ENCODE results near the gene SNAI3. TPM values are rescaled to one million over a fixed set of nuclear protein-coding genes. Genes with fewer than 3 reads are reported as not detected.

Gene SNAI3
- polyA plus RNA-seq, 1 donor from 2014 or later = 12.3 TPM

DNA sequence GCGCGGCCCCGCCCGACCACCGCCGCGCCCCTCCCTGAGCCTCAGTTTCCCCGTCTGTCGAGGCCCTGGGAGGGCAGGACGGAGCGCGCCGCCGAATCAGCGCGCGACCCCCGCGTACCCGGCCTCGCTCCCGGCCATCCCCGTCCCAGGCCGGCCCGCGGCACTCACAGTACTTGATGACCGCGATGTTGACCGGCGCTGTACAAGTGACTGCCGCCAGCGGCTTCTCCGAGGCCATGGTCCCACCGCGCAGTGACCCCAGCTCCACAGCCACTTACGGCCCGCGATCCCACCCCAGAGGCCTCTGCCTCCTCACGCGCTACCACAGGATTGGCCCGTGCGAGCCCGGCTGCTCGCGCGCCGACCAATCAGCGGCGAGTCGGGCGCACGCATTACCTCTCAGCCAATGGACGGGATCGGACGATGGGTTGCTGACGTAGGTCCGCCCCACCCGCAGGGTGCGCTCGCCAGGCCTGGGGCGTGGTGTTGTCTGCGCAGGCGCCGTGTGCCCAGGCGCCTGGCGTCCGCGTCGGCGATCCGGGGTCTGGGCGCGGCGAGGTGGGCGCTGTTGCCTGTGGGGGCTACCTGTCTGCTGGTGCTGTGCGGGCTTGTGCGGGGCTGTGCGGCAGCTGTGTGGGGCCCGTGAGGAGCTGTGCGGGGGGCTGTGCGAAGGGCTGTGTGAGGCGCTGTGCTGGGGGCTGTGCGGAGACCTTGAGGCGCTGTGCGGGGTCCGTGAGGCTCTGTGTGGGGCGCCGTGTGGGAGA is 23.3 kb downstream of the SNAI3 start, which contains the start of gene MVD:
Gene MVD (minus strand): TSS at position 249 of the 764 bp plus-strand sequence. CDS start 11 bp downstream, at position 238.
- no peaks in the 10 kb centered on the region for H3K27me3 Mint-ChIP-seq
- H3K4me1 Mint-ChIP-seq = peaks cover 14 to 19% (median 18%) of the 10 kb centered on the region in 3 donors
- H3K9me3 Mint-ChIP-seq = no peaks in the 10 kb centered on the region
- H3K4me3 Mint-ChIP-seq = peak within 1 kb of the TSS; percentile 89 to 96 (median 95)
- H3K27ac Mint-ChIP-seq = peak within 1 kb of the TSS; percentile 85 to 95 (median 90)
- no peaks in the 10 kb centered on the region for H3K36me3 Mint-ChIP-seq

DNA sequence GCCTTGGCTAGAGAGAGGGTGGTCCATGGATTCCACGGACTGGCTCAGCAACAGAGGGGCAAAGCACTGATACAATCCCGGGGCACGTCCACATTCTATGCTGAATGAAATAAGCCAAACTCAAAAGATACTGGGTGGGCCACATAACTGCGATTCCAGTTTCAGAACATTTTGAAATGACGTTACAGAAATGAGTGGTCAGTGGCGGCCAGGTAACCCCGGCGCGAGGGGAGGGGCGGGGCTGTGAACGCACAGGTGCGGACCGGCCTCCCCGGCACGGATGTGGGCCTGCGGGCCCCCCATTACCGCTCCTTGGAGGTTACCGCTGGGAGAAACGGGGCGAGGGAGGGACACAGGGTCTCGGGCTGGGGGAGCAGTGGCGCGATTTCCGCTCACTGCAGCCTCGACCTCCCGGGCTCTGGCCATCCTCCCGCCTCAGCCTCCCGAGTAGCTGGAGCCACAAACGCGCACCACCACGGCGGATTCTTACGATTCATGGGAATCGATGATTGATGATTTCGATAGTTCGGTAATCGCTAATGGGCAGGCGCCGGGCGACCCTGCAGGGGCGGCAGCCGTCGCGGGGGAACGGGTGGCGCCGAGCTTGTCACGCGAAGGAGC is 24.0 kb downstream of the SNAI3 start:
- H3K4me1 Mint-ChIP-seq = peaks cover 14 to 19% (median 18%) of the 10 kb centered on the region in 3 donors
- H3K27me3 Mint-ChIP-seq = no peaks in the 10 kb centered on the region
- H3K36me3 Mint-ChIP-seq = no peaks in the 10 kb centered on the region
- no peaks in the 10 kb centered on the region for H3K9me3 Mint-ChIP-seq
- peak overlapping the region; percentile 78 to 94 (median 90) for H3K27ac Mint-ChIP-seq
- peak overlapping the region; percentile 85 to 93 (median 91) for H3K4me3 Mint-ChIP-seq

DNA sequence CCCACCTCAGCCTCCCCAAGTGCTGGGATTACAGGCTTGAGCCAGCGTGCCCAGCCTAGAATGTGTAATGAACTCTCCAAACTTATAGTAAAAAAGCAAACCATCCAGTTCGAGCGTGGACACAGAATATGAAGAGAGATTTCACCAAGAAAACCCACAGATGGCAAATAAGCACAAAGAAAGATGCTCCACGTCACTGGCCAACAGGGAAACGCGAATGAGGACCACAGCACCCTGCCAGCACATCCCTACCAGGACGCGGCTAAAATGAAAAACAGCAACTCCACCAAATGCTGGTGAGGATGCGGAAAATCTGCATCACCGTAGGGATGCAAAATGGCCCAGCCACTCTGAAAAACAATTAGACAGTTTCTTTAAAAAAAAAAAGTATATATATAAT is 24.8 kb downstream of the SNAI3 start:
- H3K9me3 Mint-ChIP-seq = no peaks in the 10 kb centered on the region
- no peaks in the 10 kb centered on the region for H3K36me3 Mint-ChIP-seq
- H3K27me3 Mint-ChIP-seq = no peaks in the 10 kb centered on the region
- H3K4me3 Mint-ChIP-seq = peak overlapping the region; percentile 5 to 89 (median 62)
- H3K4me1 Mint-ChIP-seq = peaks cover 14 to 19% (median 18%) of the 10 kb centered on the region in 3 donors
- peak overlapping the region in 2 of 3 donors; percentile 62 to 78 for H3K27ac Mint-ChIP-seq

DNA sequence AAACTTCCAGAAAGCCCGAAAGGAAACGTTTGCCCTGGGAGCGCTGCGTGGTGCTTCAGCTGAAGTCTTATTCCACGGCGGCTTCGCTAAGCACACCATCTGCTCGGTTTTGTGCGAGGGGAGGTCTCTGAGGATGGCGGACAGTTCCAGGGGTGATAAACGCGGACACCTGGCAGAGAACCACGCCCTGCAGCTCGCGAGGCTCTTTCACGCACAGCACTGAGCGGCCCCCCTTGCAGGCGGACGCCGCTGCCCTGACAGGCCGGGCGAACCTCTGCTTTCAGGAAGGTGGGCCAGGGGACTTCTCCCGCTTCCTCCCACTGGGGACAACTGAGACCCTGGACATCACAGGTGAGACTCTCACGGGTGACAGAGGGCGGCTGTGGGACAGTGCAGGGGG is 27.1 kb downstream of the SNAI3 start:
- no peak overlapping the region for H3K4me3 Mint-ChIP-seq
- no peak overlapping the region for H3K27ac Mint-ChIP-seq
- H3K9me3 Mint-ChIP-seq = no peaks in the 10 kb centered on the region
- peaks cover 8 to 14% (median 11%) of the 10 kb centered on the region in 3 donors for H3K4me1 Mint-ChIP-seq
- H3K27me3 Mint-ChIP-seq = no peaks in the 10 kb centered on the region
- H3K36me3 Mint-ChIP-seq = no peaks in the 10 kb centered on the region

DNA sequence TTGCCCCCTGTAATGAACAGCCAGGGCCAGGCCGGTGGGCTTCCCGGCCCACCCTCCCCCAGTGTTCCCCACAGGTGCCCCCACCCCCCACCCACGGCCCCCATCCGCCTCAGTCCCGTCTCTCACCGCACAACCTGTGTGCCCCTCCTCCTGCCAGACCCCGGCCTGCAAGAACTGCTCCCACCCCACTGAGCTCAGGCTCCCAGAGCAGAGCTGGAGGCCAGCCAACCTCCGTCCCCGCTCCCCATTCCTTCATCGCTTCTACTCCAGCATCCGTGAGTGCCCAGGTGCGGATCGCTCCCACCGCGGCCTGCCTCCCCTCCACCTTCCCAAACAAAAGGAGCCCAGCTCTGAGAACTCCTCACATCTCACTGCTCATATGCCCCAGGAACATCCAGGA is 27.6 kb downstream of the SNAI3 start:
- no peak overlapping the region for H3K4me3 Mint-ChIP-seq
- peaks cover 8 to 14% (median 11%) of the 10 kb centered on the region in 3 donors for H3K4me1 Mint-ChIP-seq
- no peak overlapping the region for H3K27ac Mint-ChIP-seq
- no peaks in the 10 kb centered on the region for H3K27me3 Mint-ChIP-seq
- no peaks in the 10 kb centered on the region for H3K9me3 Mint-ChIP-seq
- peaks cover 2% of the 10 kb centered on the region for H3K36me3 Mint-ChIP-seq

DNA sequence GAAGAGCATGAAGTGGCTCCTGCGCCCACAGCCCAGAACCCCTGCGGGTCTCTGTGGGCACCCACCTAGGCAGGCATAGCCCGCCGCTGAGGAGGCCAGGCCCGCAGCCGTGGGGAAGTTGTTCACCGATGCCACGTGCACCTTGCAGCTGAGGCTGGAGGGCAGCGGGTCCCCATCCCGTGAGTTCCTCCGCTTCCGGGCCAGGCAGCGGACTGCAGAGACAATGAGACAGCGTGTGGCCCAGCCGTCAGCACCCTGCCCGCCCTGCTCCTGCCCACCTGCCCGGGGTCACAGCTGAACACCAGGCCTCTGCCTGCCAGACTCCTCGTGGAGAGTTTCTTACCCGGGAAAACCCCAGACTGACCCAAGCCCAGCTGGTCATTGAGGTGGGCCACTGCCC is 28.9 kb downstream of the SNAI3 start:
- no peak overlapping the region for H3K27ac Mint-ChIP-seq
- H3K36me3 Mint-ChIP-seq = peaks cover 2% of the 10 kb centered on the region
- no peak overlapping the region for H3K4me3 Mint-ChIP-seq
- no peaks in the 10 kb centered on the region for H3K27me3 Mint-ChIP-seq
- peaks cover 7 to 14% (median 11%) of the 10 kb centered on the region in 3 donors for H3K4me1 Mint-ChIP-seq
- H3K9me3 Mint-ChIP-seq = no peaks in the 10 kb centered on the region

DNA sequence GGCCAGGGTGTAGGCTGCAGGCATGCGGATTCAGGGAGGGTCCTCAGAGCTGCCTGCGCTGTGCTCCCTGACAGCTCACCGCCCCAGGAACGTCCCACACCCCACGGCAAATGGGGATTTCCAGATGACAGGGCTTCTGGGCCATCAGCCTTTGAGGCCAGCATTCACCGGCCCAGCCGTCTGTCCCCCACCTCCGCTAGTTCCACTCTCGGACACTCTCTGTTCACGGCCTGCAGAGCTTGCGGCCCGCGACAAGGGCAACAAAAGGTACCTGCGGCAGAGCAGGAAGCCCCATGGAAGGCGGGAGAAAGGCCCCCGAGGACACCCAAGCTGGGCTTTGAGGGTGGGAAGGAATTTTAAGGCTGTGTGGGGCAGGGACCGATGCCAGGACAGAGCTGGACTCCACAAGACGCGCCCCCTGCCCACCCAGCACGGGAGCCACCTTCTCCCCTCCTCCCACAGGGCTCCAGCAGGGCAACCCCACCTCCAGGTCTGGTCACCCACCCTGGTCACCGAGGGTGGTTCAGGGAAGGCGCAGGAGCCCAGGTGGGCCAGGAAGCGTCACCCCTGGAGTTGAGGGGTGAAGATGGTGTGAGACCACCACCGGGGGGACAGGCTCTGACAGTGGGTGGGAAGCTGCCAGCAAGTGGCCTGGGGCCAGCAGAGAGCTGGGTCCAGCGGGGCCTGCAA is 29.9 kb downstream of the SNAI3 start:
- Mint-ChIP-seq H3K4me1 (peaks cover 4 to 10% (median 7%) of the 10 kb centered on the region in 3 donors), H3K27ac (no peak overlapping the region), H3K27me3 (no peaks in the 10 kb centered on the region)

DNA sequence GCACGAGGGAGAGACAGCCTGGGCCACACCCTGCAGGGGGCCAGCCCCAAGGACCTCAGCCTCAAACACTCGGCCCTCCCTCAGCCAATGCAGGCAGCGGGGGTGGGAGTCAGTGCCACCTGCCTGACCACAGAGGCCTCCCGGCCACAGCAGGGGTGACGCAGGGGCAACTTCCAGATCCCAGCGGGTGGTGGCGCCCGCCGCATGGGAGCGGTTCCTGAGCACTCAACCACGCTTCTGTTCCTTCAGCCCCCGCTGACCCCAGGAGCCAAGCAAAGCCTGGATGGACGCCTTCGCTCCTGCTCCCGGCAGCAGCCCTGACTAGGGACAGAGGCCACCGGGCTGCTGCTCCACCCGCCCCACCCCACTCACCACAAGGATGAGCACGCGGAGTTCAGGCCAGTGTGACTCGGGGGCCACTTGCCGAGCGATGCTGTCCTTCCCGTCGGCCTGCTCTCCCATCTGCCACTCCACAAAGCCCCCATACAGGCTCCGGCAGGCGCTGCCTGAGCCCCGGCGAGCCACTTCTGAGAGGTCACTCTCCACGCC is 30.5 kb downstream of the SNAI3 start:
- Mint-ChIP-seq H3K36me3 (peaks cover 2% of the 10 kb centered on the region), H3K4me3 (no peak overlapping the region), H3K27me3 (no peaks in the 10 kb centered on the region), H3K27ac (no peak overlapping the region), H3K9me3 (no peaks in the 10 kb centered on the region), H3K4me1 (peaks cover 2 to 6% (median 5%) of the 10 kb centered on the region in 3 donors)

More for the DNA sequence above, 29.9 kb downstream of the SNAI3 start:
- no peak overlapping the region for H3K4me3 Mint-ChIP-seq
- H3K36me3 Mint-ChIP-seq = peaks cover 2% of the 10 kb centered on the region
- H3K9me3 Mint-ChIP-seq = no peaks in the 10 kb centered on the region

DNA sequence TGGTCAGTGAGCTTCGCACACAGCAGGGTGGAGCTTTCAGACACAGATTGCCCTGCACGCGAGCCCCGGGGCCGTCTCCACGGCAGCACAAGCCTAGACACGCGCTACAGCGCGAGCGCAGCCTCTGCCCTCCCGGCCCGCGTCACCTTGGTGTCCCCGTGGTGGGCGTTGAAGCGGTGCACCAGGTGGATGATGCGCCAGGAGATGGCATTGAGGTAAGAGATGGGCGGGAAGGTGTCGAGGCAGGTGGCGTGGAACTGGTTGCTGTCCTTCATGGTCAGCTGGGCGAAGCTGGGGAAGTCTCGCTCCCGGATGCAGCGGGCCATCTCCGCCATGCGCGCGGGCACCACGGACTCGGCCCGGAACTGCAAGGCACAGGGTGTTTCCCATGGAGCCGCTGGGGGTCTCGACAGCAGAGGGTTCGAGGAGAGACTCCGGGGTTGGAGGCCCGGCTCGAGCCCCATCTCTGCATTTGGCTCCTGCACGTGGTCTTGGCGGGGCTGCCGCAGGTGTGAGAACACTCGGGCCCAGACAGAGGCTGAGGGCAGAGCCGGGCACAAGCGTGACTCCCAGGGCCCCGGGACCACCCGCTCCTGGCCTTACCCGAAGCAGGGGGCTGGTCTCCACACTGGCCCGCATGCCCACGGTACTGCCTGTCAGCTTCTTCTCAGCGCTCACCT is 31.1 kb downstream of the SNAI3 start:
- Mint-ChIP-seq H3K27me3 (no peaks in the 10 kb centered on the region), H3K4me1 (peaks cover 2 to 6% (median 5%) of the 10 kb centered on the region in 3 donors), H3K9me3 (no peaks in the 10 kb centered on the region), H3K36me3 (peaks cover 2% of the 10 kb centered on the region), H3K4me3 (peak overlapping the region in 1 of 4 donors; percentile 69), H3K27ac (peak overlapping the region; percentile 72 to 78 (median 76))

DNA sequence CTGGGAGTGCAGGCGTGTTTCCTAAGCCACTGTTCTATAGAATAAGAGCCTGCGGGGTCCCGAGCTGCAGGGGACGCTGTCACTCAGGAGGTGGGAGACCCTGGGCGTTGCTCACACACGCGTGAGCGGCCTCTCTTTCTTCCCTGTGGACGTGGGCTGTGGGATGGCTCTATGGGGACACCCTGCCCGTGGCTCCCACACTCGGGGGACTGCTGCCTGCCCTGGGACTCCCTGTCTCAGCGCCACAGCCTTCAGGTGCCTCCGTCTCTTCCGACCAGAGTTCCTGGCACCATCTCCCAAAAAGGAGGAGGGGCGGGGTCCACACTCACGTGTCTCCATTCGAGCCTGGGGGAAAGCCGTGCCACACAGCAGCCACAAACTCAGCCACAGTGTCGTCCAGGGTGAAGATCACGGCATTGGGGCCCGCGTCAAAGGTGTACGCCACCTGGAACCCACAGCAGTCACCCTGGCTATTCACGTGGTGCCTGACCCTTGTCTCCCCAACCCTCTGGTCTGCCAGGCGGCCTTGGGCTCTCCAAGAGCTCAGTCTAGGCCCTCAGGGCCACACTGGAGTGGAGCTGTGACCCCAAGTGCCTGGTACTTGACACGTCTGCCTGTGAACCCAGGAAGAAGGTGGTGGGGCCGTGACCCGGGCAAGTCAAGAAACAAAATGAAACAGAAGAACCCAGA is 31.8 kb downstream of the SNAI3 start:
- Mint-ChIP-seq H3K4me3 (peak overlapping the region in 1 of 4 donors; percentile 69), H3K27ac (peak overlapping the region; percentile 72 to 78 (median 76)), H3K36me3 (peaks cover 2% of the 10 kb centered on the region)

DNA sequence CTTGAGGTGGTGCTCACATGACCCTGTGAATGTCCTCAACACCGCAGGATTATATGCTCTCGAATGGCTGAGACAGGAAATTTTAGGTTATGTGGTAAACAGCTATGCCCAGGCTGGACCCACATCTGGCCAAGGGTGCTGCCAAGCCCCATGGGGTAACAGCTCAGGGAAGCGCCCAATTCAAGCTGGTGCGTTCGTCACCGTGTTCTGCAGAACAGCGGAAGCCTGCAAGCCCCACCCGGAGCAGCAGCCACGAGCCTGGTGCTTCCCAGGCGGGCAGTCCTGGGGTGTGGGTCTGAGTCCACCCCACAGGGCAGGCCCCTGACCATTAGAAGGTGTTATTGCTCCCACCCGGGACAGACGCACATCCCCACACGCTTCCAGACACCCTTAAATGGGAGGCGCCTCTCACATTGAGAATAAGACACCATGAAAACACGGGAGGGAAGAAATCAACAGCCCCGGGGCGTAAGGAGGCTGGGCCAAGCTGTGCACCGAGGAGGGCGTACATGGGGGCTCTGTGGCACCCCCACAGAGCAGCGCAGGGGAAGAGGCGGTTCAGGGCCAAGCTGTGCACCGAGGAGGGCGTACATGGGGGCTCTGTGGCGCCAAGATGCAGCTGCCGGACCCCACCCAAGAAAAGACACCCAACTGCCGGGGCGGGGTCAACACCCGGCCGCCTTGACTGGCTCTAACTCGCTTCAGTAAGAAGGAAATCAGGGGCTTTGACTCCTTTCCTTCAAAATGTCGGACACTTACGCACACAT is 32.5 kb downstream of the SNAI3 start:
- Mint-ChIP-seq H3K27ac (peak overlapping the region in 2 of 3 donors; percentile 67 to 78), H3K27me3 (no peaks in the 10 kb centered on the region), H3K36me3 (peaks cover 2% of the 10 kb centered on the region), H3K4me1 (peaks cover 2 to 10% (median 10%) of the 10 kb centered on the region in 3 donors), H3K4me3 (peak overlapping the region in 2 of 4 donors; percentile 69 to 83), H3K9me3 (no peaks in the 10 kb centered on the region)

More for the DNA sequence above, 31.8 kb downstream of the SNAI3 start:
- no peaks in the 10 kb centered on the region for H3K9me3 Mint-ChIP-seq
- H3K4me1 Mint-ChIP-seq = peaks cover 2 to 5% (median 4%) of the 10 kb centered on the region in 3 donors
- H3K27me3 Mint-ChIP-seq = no peaks in the 10 kb centered on the region

DNA sequence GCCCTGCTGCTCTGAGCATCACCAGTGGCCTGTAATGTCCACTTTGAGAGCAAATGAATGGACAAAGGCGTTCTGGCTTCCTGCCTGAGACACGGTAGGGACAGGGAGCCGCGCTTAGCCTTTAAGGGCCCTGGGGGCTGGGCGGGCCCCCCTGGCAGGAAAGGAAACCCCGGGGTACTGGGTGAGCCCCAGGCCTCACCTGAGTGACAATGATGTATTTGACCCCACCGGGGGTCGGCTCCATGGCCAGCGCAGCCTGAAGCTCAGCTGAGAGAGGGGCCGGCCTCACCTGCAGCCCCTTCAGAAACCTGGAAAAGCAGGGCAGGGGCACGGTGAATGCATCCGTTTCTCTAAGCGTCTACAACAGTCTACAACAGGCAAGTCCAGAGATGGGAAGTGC is 33.2 kb downstream of the SNAI3 start:
- peak overlapping the region in 2 of 3 donors; percentile 39 to 78 for H3K27ac Mint-ChIP-seq
- H3K4me3 Mint-ChIP-seq = peak overlapping the region in 2 of 4 donors; percentile 69 to 83
- peaks cover 6 to 15% (median 13%) of the 10 kb centered on the region in 3 donors for H3K4me1 Mint-ChIP-seq
- H3K36me3 Mint-ChIP-seq = peaks cover 2% of the 10 kb centered on the region
- H3K9me3 Mint-ChIP-seq = no peaks in the 10 kb centered on the region
- no peaks in the 10 kb centered on the region for H3K27me3 Mint-ChIP-seq

DNA sequence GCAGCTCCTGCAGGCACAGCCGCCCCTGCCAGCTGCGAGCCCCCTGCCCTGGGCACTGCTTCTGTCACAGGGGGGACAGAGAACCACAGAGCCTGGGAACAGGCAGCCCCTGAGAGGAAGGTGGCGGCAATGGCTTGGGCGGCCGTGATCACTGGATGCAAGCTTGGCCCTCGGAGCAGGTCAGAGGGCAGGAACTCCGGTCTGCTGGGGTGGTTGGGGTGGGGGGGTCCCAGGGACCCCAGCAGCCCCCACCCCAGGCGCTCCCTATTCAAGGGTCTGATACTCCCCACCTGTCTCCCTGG is 33.6 kb downstream of the SNAI3 start:
- Mint-ChIP-seq H3K4me1 (peaks cover 7 to 15% (median 13%) of the 10 kb centered on the region in 3 donors), H3K36me3 (peaks cover 2% of the 10 kb centered on the region), H3K27me3 (no peaks in the 10 kb centered on the region), H3K9me3 (no peaks in the 10 kb centered on the region), H3K4me3 (peak overlapping the region in 1 of 4 donors; percentile 52), H3K27ac (peak overlapping the region in 2 of 3 donors; percentile 39 to 99)

Data from IgD-negative memory B cell (primary cell).